ENCODE results near the gene RPS27L.
"Not testable (repeated sequence)": the region's sequence is repeated elsewhere in the genome, so short reads cannot be mapped to it uniquely, and the experiment has no call there.

DNA sequence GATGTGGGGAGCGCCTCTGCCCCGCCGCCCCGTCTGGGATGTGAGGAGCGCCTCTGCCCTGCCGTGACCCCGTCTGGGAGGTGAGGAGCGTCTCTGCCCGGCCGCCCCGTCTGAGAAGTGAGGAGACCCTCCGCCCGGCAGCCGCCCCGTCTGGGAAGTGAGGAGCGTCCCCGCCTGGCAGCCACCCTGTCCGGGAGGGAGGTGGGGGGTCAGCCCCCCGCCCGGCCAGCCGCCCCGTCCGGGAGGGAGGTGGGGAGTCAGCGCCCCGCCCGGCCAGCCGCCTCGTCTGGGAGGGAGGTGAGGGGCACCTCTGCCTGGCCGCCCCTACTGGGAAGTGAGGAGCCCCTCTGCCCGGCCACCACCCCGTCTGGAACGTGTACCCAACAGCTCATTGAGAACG lies 58.4 kb downstream of the RPS27L start:
- TF ChIP-seq ZNF274 (IDR thresholded peaks at IDR 0.05; ENCODE audit: low read depth, low read length); YY1 (IDR thresholded peaks at IDR 0.05; ENCODE audit: insufficient read depth, insufficient read length): not testable (repeated sequence)

All from NT2/D1 (cell line).